MG63 (cell line): ENCODE results near the gene OR4C13. TPM values are rescaled to one million over a fixed set of nuclear protein-coding genes. Genes with fewer than 3 reads are reported as not detected.
A peak's percentile ranks its signal among the peaks of the same experiment; 100 is the strongest.
"Not testable (repeated sequence)": the region's sequence is repeated elsewhere in the genome, so short reads cannot be mapped to it uniquely, and the experiment has no call there.

Experiments
- DNase-seq: peaks from one replicate; pipeline ENCODE4 v3.0.0-alpha.2; 2020
- H3K27me3 ChIP-seq: fragments of 250-450 bp; sonication (Bioruptor Pico); 2 replicates; pipeline ENCODE4 v1.5.1; 2020; ENCODE audit warnings: mild to moderate bottlenecking, moderate library complexity
- H3K36me3 ChIP-seq: fragments of 250-450 bp; sonication (Bioruptor Pico); 2 replicates; pipeline ENCODE4 v1.5.1; 2020; ENCODE audit warnings: mild to moderate bottlenecking, moderate library complexity
- H3K4me3 ChIP-seq: fragments of 250-450 bp; sonication (Bioruptor Pico); 2 replicates; pipeline ENCODE4 v1.5.1; 2020; ENCODE audit warnings: mild to moderate bottlenecking, moderate library complexity
- H3K9me3 ChIP-seq: fragments of 250-450 bp; sonication (Bioruptor Pico); 2 replicates; pipeline ENCODE4 v1.5.1; 2020; ENCODE audit warnings: mild to moderate bottlenecking, moderate library complexity
- total RNA-seq: library from RNA; depleted of rRNA; stranded (reverse); fragments of >200 nt; shearing (Covaris generic); gene quantifications from 2 replicates; pipeline ENCODE4 v1.2.3, GENCODE V29; 2014; ENCODE audit warnings: low replicate concordance; rRNA removed

The OR4C13 gene
- total RNA-seq = not detected in 2 replicates

- no peak within 1 kb of the TSS for H3K4me3 ChIP-seq
- no peaks in the 10 kb centered on the region for H3K36me3 ChIP-seq
- H3K9me3 ChIP-seq = no peaks in the 10 kb centered on the region
- no peak for DNase-seq
- no peaks in the 10 kb centered on the region for H3K27me3 ChIP-seq
These were observed at the start of gene OR4C13 for GRCh38 chr11:49952091-49952490. Gene OR4C13, plus strand, starts transcription at chr11:49952391. Its CDS starts 32 bp downstream, at chr11:49952423.

- DNase-seq, H3K9me3 ChIP-seq, H3K36me3 ChIP-seq, H3K27me3 ChIP-seq, H3K4me3 ChIP-seq: not testable (repeated sequence)
These were observed 40.7 kb upstream of the OR4C13 start for GRCh38 chr11:49911516-49911915.

DNA sequence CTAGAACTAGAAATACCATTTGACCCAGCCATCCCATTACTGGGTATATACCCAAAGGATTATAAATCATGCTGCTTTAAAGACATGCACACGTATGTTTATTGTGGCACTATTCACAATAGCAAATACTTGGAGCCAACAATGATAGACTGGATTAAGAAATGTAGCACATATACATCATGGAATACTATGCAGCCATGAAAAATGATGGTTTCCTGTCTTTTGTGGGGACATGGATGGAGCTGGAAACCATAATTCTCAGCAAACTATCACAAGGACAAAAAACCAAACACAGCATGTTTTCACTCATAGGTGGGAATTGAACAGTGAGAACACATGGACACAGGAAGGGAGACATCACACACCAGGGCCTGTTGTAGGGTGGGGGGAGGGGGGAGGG lies 3.5 kb upstream of the OR4C13 start:
- not testable (repeated sequence) for DNase-seq, H3K4me3 ChIP-seq, H3K27me3 ChIP-seq, H3K36me3 ChIP-seq, H3K9me3 ChIP-seq

GRCh38 chr11:49973439-49973838 lies 21.2 kb downstream of the OR4C13 start:
- not testable (repeated sequence) for H3K36me3 ChIP-seq, H3K4me3 ChIP-seq, DNase-seq, H3K27me3 ChIP-seq, H3K9me3 ChIP-seq

GRCh38 chr11:49982435-49982834 lies 30.2 kb downstream of the OR4C13 start, which contains the start of gene OR4C12:
Gene OR4C12, minus strand, starts transcription at chr11:49982535. Its CDS starts 34 bp downstream, at chr11:49982501.
- not testable (repeated sequence) for H3K4me3 ChIP-seq, DNase-seq, H3K9me3 ChIP-seq, H3K36me3 ChIP-seq, H3K27me3 ChIP-seq

DNA sequence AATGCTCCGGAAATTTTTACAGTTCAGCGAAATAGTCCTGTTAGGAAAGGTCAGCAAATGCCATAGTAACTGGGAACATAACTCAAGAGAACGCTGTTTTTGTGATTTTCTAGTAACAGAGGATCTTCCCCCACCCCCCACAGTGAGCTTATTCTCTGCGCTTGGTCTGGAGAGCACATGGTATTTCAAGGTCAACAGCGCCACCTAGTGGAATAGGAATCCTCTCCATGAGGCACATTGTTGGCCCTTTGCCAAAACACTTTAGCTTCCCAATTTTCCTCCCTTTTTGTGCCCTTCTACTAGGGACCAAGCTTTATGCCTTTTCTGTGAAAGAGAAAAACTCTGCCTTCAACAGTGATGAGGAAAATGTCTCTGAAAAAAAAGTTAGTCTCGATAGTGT lies 43.4 kb downstream of the OR4C13 start:
- DNase-seq = peak; percentile 34
- no peaks in the 10 kb centered on the region for H3K9me3 ChIP-seq

More for the DNA sequence above, 43.4 kb downstream of the OR4C13 start:
- Histone ChIP-seq H3K4me3 (no peak overlapping the region), H3K36me3 (no peaks in the 10 kb centered on the region), H3K27me3 (no peaks in the 10 kb centered on the region)

Other genes starting within 250 kb of the OR4C13 start
- gene OR4C12, start 30.1 kb downstream of the OR4C13 start, total RNA-seq = not detected in 2 replicates
- gene OR4C45, start 80.5 kb downstream of the OR4C13 start, total RNA-seq = not detected in 2 replicates